Measurements from ENCODE around the gene TTLL7.

The TTLL7 gene

GRCh38 chr1:83905315-83905907, 93.5 kb downstream of the TTLL7 start:
- TF ChIP-seq TAF1 (IDR thresholded peaks at IDR 0.05; ENCODE audit: borderline replicate concordance, low read depth, low read length) (no peak), POLR2A (IDR thresholded peaks at IDR 0.05; ENCODE audit: low read depth, low read length) (no peak), POLR2AphosphoS5 (IDR thresholded peaks at IDR 0.05; ENCODE audit: low read depth, low read length) (no peak)
- DNase-seq (ENCODE audit: insufficient read length) (no peak), FAIRE-seq (no peak)

DNA sequence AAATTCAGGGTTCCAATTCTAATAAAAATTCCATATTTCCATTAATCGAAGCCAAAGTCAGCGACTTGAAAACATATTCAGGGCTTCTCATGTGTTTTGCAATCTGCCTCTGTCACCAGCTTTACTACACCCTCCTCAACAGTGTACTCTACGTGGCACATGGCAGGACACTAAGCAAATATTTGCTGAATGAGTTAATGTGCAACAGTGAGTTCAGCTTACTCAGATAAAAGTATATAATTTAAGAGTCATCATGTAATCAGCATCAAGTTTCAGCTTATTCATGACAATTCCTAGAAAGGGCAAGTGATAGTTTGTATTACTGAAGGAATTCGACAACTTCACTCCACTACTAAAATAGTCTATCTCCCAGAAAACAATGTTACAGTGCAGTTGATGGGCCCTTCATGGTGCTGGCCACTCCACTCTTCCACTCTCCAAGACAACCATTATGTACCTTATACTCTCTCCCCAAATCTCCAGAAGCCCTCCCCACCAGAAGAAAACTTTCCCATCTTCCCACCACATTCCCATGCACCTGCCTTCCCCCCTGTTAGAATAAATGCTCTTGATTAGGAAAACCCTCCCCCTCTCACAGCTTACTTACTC, 97.3 kb downstream of the TTLL7 start:
- DNase-seq (ENCODE audit: insufficient read length) (no peak), FAIRE-seq (no peak)
- TF ChIP-seq POLR2A (IDR thresholded peaks at IDR 0.05; ENCODE audit: low read depth, low read length), result no peak
- TF ChIP-seq POLR2AphosphoS5 (IDR thresholded peaks at IDR 0.05; ENCODE audit: low read depth, low read length), result no peak
- TF ChIP-seq TAF1 (IDR thresholded peaks at IDR 0.05; ENCODE audit: borderline replicate concordance, low read depth, low read length), result no peak

- DNase-seq (ENCODE audit: insufficient read length) (no peak), FAIRE-seq (no peak)
- TF ChIP-seq POLR2AphosphoS5 (IDR thresholded peaks at IDR 0.05; ENCODE audit: low read depth, low read length) (no peak), POLR2A (IDR thresholded peaks at IDR 0.05; ENCODE audit: low read depth, low read length) (no peak), TAF1 (IDR thresholded peaks at IDR 0.05; ENCODE audit: borderline replicate concordance, low read depth, low read length) (no peak)
These were observed 98.4 kb downstream of the TTLL7 start for GRCh38 chr1:83900524-83900923.

DNA sequence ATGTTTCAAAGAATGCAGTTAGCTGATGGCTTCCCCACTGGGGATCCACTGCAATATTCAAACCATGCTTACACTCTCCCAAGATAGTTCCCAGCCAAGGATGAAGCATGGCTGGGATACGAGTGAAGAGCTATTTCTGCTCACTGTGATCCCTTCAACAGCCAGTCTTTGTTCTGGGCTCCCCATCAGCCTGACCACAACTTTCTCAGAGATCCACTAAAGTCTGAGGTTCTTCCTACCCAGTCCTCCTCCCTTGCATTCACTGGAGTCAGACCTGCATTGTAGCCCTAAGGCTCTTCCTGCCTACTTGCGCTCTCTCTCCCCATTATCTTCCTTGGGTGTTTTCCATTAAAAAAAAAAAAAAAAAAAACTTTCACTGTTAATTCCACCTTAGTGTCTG, 101.4 kb downstream of the TTLL7 start:
- FAIRE-seq, result no peak
- no peak for DNase-seq (ENCODE audit: insufficient read length)

DNA sequence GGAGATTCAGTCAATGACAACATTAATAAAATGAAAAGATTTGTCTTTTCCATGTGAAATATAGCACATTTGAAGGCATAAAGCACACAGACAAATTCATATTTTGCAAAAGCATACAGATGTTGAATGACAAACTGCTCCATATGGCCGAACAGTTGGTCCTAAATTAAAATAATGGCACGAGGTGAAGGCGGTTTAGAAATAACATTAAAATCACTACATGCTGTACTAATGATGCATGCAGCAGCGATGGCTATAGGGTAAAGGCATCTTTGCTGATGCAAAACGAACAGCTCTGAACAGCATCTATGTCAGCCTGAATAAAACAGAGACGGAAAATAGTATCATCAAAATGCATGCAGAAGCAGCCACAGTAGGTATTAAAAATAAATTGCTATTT, 102.6 kb downstream of the TTLL7 start:
- no peak for DNase-seq (ENCODE audit: insufficient read length)
- no peak for FAIRE-seq

More for the DNA sequence above, 101.4 kb downstream of the TTLL7 start:
- no peak for TF ChIP-seq TAF1 (IDR thresholded peaks at IDR 0.05; ENCODE audit: borderline replicate concordance, low read depth, low read length)
- no peak for TF ChIP-seq POLR2AphosphoS5 (IDR thresholded peaks at IDR 0.05; ENCODE audit: low read depth, low read length)
- TF ChIP-seq POLR2A (IDR thresholded peaks at IDR 0.05; ENCODE audit: low read depth, low read length), result no peak

GRCh38 chr1:83889707-83890106, 109.2 kb downstream of the TTLL7 start:
- TF ChIP-seq POLR2AphosphoS5 (IDR thresholded peaks at IDR 0.05; ENCODE audit: low read depth, low read length) (no peak), TAF1 (IDR thresholded peaks at IDR 0.05; ENCODE audit: borderline replicate concordance, low read depth, low read length) (no peak), POLR2A (IDR thresholded peaks at IDR 0.05; ENCODE audit: low read depth, low read length) (no peak)
- FAIRE-seq, result no peak
- DNase-seq (ENCODE audit: insufficient read length), result no peak

More for the DNA sequence above, 102.6 kb downstream of the TTLL7 start:
- TF ChIP-seq TAF1 (IDR thresholded peaks at IDR 0.05; ENCODE audit: borderline replicate concordance, low read depth, low read length), result no peak
- TF ChIP-seq POLR2A (IDR thresholded peaks at IDR 0.05; ENCODE audit: low read depth, low read length), result no peak

DNA sequence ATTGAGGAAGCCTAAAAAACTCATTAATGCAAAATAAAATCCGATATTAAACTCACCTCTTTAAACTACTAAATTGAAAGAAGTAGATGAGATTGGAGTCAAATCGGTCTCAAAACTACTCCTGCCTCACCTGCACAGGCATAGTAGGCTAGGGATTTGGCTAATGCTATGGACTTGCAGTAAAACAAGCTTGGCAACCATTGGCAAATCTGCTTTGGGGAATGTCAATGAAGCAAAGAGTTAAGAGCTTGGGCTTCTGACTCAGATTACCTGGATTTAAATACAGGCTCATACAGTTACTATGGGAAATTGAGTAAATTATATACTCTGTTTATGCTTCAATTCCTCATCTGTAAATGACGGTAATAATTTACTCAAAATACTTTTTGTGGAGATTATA, 111.4 kb downstream of the TTLL7 start:
- DNase-seq (ENCODE audit: insufficient read length) (no peak), FAIRE-seq (no peak)
- no peak for TF ChIP-seq TAF1 (IDR thresholded peaks at IDR 0.05; ENCODE audit: borderline replicate concordance, low read depth, low read length)
- no peak for TF ChIP-seq POLR2A (IDR thresholded peaks at IDR 0.05; ENCODE audit: low read depth, low read length)
- TF ChIP-seq POLR2AphosphoS5 (IDR thresholded peaks at IDR 0.05; ENCODE audit: low read depth, low read length), result no peak

DNA sequence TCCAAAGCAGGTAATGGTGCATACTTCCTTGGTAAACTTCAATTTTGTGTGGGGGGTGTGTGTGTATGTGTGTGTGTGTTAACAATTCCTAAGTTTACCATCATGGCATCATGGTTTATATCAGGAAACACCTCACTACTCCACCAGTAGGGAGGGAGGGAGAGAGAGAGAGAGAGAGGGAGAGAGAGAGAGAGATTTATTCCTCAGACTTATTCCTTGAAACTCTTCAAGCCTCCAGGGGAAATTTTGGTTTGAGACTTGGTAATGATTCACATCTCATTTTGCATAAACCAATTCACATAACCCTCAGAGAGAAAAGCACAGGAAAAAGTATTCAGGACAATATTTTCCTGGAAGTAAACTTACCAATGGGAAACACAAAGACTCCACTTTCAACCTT, 115.0 kb downstream of the TTLL7 start:
- no peak for FAIRE-seq
- no peak for DNase-seq (ENCODE audit: insufficient read length)

GRCh38 chr1:83882906-83883305, 116.0 kb downstream of the TTLL7 start:
- FAIRE-seq, result no peak
- DNase-seq (ENCODE audit: insufficient read length), result no peak
- TF ChIP-seq TAF1 (IDR thresholded peaks at IDR 0.05; ENCODE audit: borderline replicate concordance, low read depth, low read length) (no peak), POLR2A (IDR thresholded peaks at IDR 0.05; ENCODE audit: low read depth, low read length) (no peak), POLR2AphosphoS5 (IDR thresholded peaks at IDR 0.05; ENCODE audit: low read depth, low read length) (no peak)

More for the DNA sequence above, 115.0 kb downstream of the TTLL7 start:
- TF ChIP-seq TAF1 (IDR thresholded peaks at IDR 0.05; ENCODE audit: borderline replicate concordance, low read depth, low read length), result no peak
- no peak for TF ChIP-seq POLR2A (IDR thresholded peaks at IDR 0.05; ENCODE audit: low read depth, low read length)
- TF ChIP-seq POLR2AphosphoS5 (IDR thresholded peaks at IDR 0.05; ENCODE audit: low read depth, low read length), result no peak

DNA sequence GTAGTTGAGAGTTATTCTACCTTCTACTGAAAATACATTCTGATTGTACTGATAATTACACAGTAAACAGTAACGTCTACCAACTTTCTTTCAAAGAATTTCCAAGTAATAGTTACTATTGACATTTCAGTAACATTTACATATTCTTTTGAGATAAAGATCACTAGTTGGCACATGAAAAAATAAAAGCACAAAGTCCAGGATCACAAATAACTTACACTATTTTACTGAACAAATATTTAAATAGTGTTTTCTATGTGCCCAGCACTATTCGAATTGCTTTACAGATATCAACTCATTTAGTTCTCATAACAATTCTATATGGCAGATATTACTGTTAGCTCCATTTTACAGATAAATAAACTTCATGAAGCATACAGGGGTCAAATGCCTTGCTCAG, 126.4 kb downstream of the TTLL7 start:
- no peak for DNase-seq (ENCODE audit: insufficient read length)
- no peak for FAIRE-seq
- TF ChIP-seq TAF1 (IDR thresholded peaks at IDR 0.05; ENCODE audit: borderline replicate concordance, low read depth, low read length) (no peak), POLR2AphosphoS5 (IDR thresholded peaks at IDR 0.05; ENCODE audit: low read depth, low read length) (no peak), POLR2A (IDR thresholded peaks at IDR 0.05; ENCODE audit: low read depth, low read length) (no peak)

DNA sequence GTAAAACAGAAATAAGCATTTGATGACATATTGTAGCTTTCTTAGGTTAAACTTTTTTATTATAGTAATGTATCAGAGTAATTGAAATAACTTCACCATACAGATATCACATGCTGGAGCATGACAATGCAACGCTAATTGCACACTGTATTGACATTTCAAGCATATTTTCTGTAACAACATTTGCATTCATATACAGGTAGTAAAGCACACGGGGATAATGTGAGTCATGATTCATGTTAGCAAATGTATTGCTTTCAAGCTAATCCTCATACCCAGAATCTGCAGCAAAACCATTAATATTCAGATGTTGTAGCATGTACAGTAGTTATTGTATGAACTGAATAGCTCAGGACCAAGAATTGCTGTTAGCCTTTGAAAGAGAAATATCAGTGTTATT, 133.9 kb downstream of the TTLL7 start:
- TF ChIP-seq TAF1 (IDR thresholded peaks at IDR 0.05; ENCODE audit: borderline replicate concordance, low read depth, low read length) (no peak), POLR2A (IDR thresholded peaks at IDR 0.05; ENCODE audit: low read depth, low read length) (no peak), POLR2AphosphoS5 (IDR thresholded peaks at IDR 0.05; ENCODE audit: low read depth, low read length) (no peak)
- DNase-seq (ENCODE audit: insufficient read length) (no peak), FAIRE-seq (no peak)

DNA sequence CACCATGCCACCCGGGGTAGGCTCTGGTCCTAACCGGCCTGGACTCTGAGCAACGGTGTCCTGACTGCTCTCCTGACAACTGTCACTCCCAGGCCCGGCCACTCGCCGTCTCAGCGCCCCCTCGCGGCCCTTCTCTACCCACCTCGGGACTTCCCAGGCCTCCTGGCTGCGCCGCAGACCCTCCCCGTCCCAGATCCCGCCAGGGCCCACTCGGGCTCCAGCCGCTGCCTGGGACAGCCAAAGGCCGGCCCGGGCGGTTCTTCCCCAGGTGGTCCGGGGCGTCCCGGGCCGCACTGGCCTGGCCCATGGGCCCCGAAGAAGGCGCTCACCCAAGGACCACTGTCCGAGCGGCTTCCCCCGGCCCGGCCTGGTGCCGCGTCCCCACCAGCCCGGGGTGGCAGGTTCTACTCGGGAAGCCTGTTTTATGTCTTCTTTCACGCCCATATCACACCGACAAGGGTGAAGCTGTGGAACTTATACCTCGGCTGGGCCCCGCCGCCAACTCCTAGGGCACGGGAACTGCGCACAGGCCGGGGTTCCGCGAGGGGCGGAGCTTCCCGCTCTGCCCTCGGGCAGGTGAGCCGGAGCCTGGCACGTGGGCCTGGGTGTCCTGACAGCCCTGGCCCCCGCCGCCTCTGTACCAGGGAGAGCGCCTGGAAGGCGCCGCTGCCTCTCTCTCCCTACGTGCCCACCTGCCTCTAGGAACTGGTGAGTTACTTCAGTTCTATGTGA, 138.3 kb downstream of the TTLL7 start:
- TF ChIP-seq POLR2A (IDR thresholded peaks at IDR 0.05; ENCODE audit: low read depth, low read length) (no peak), POLR2AphosphoS5 (IDR thresholded peaks at IDR 0.05; ENCODE audit: low read depth, low read length) (no peak), TAF1 (IDR thresholded peaks at IDR 0.05; ENCODE audit: borderline replicate concordance, low read depth, low read length) (no peak)
- FAIRE-seq (peak; percentile 56), DNase-seq (ENCODE audit: insufficient read length) (peak; percentile 26)
